IPS-11a (cell line): ENCODE data around the gene SCRN2.

ENCODE experiments used
- H3K4me3 ChIP-seq: one replicate; pipeline ENCODE4 v1.5.1; 2013; ENCODE audit warnings: low read depth, low read length, control low read depth

Gene SCRN2

GRCh38 chr17:47808036-47808829 lies 32.8 kb downstream of the SCRN2 start:
- no peak overlapping the region for H3K4me3 ChIP-seq

- no peak overlapping the region for H3K4me3 ChIP-seq
These were observed 33.7 kb downstream of the SCRN2 start for GRCh38 chr17:47807421-47807820.

- H3K4me3 ChIP-seq = no peak overlapping the region
These were observed 34.2 kb downstream of the SCRN2 start for GRCh38 chr17:47806913-47807255.

- H3K4me3 ChIP-seq = no peak overlapping the region
These were observed 34.8 kb downstream of the SCRN2 start for GRCh38 chr17:47806026-47806912.

GRCh38 chr17:47804461-47804860 lies 36.6 kb downstream of the SCRN2 start:
- H3K4me3 ChIP-seq = no peak overlapping the region

GRCh38 chr17:47803751-47804150 lies 37.3 kb downstream of the SCRN2 start:
- no peak overlapping the region for H3K4me3 ChIP-seq

GRCh38 chr17:47803201-47803600 lies 37.9 kb downstream of the SCRN2 start:
- H3K4me3 ChIP-seq = no peak overlapping the region

GRCh38 chr17:47802341-47803022 lies 38.6 kb downstream of the SCRN2 start:
- H3K4me3 ChIP-seq = no peak overlapping the region

- no peak overlapping the region for H3K4me3 ChIP-seq
These were observed 39.2 kb downstream of the SCRN2 start for GRCh38 chr17:47801906-47802305.

- no peak overlapping the region for H3K4me3 ChIP-seq
These were observed 39.8 kb downstream of the SCRN2 start for GRCh38 chr17:47801176-47801765.

- H3K4me3 ChIP-seq = no peak overlapping the region
These were observed 40.4 kb downstream of the SCRN2 start for GRCh38 chr17:47800686-47801085.

GRCh38 chr17:47797797-47798196 lies 43.3 kb downstream of the SCRN2 start:
- no peak overlapping the region for H3K4me3 ChIP-seq

- H3K4me3 ChIP-seq = no peak overlapping the region
These were observed 48.1 kb downstream of the SCRN2 start for GRCh38 chr17:47792979-47793378.

- no peak overlapping the region for H3K4me3 ChIP-seq
These were observed 48.6 kb downstream of the SCRN2 start for GRCh38 chr17:47792457-47792856.

- H3K4me3 ChIP-seq = no peak overlapping the region
These were observed 50.0 kb downstream of the SCRN2 start for GRCh38 chr17:47791025-47791424.

- peak overlapping the region; percentile 33 for H3K4me3 ChIP-seq
These were observed 51.2 kb downstream of the SCRN2 start for GRCh38 chr17:47789611-47790561.
